HG03135 (cell line): ENCODE results near the gene TMEM244.
"Not testable (repeated sequence)": the region's sequence is repeated elsewhere in the genome, so short reads cannot be mapped to it uniquely, and the experiment has no call there.

ENCODE experiments used
- ATAC-seq: cut with Tn5 transposase; IDR thresholded peaks from one replicate; pipeline ENCODE4 v1.9.1; 2021; ENCODE audit warnings: mild to moderate bottlenecking, moderate library complexity; ENCODE audit not compliant: unreplicated experiment

TMEM244 gene

GRCh38 chr6:129817332-129817731, 43.8 kb downstream of the TMEM244 start:
- ATAC-seq: no peak

GRCh38 chr6:129812145-129812777, 48.9 kb downstream of the TMEM244 start:
- ATAC-seq: no peak

- ATAC-seq: not testable (repeated sequence)
Observed at GRCh38 chr6:129807141-129807540, 54.0 kb downstream of the TMEM244 start.

- not testable (repeated sequence) for ATAC-seq
Observed at GRCh38 chr6:129802920-129803319, 58.2 kb downstream of the TMEM244 start.

GRCh38 chr6:129801909-129802308, 59.2 kb downstream of the TMEM244 start:
- no peak for ATAC-seq

GRCh38 chr6:129795261-129795660, 65.9 kb downstream of the TMEM244 start:
- no peak for ATAC-seq

- ATAC-seq: no peak
Observed at GRCh38 chr6:129793447-129793846, 67.7 kb downstream of the TMEM244 start.

GRCh38 chr6:129792049-129792448, 69.1 kb downstream of the TMEM244 start:
- ATAC-seq: no peak

- no peak for ATAC-seq
Observed at GRCh38 chr6:129790785-129791184, 70.3 kb downstream of the TMEM244 start.

- no peak for ATAC-seq
Observed at GRCh38 chr6:129789974-129790373, 71.1 kb downstream of the TMEM244 start.

GRCh38 chr6:129787816-129788215, 73.3 kb downstream of the TMEM244 start:
- ATAC-seq: no peak

GRCh38 chr6:129786548-129786947, 74.6 kb downstream of the TMEM244 start:
- ATAC-seq: no peak

- no peak for ATAC-seq
Observed at GRCh38 chr6:129785756-129786135, 75.4 kb downstream of the TMEM244 start.

- ATAC-seq: no peak
Observed at GRCh38 chr6:129785047-129785755, 75.9 kb downstream of the TMEM244 start.
